H1 (cell line): ENCODE measurements around the gene B3GALT5. TPM values are rescaled to one million over a fixed set of nuclear protein-coding genes. Genes with fewer than 3 reads are reported as not detected.
A peak's percentile ranks its signal among the peaks of the same experiment; 100 is the strongest.

Experiments used
- SUZ12 ChIP-seq: fragments of 200-600 bp; sonication (generic); IDR thresholded peaks from 2 replicates; pipeline ENCODE4 v1.6.1; 2012; ENCODE audit warnings: mild to moderate bottlenecking, inconsistent platforms, low read length, moderate library complexity, mixed read lengths
- TAF7 ChIP-seq: optimal IDR thresholded peaks from 2 replicates; pipeline ENCODE3; 2011; ENCODE audit warnings: low read depth, mild to moderate bottlenecking, inconsistent platforms, low read length, moderate library complexity, borderline replicate concordance
- polyA plus RNA-seq, 7 experiments: library from polyadenylated mRNA; depleted of rRNA in 3 of 7; stranded (reverse) in 5 of 7; unstranded in 2 of 7; fragments of >200 nt in 5 of 7; fragments of 200-250 nt in 2 of 7; gene quantifications; 1 replicate in 5 of 7; 2 replicates in 1 of 7; 4 replicates in 1 of 7; pipeline versions ENCODE4 v1.2.1 to v1.2.3, GENCODE V29; 2011 to 2013; ENCODE audit warnings: missing spikeins in 2 of 7, mixed read lengths in 2 of 7
- total RNA-seq: library from RNA; stranded (reverse); fragmentation: NEBNext Ultra II Directional; extraction: Animal tissue kit (Norgen Biotek cat#: 25700); gene quantifications from 2 replicates; pipeline ENCODE4 v1.2.1, GENCODE V29; 2021
- TF ChIP-seq, protein P1 (sequence below): fragments of 300-600 bp; sonication (generic); IDR thresholded peaks from 2 replicates; pipeline ENCODE4 v1.7.1; 2012; ENCODE audit warnings: low read length, moderate library complexity, mild to moderate bottlenecking, inconsistent platforms; ENCODE audit not compliant: insufficient replicate concordance
- TF ChIP-seq, protein P2 (sequence below): IDR thresholded peaks from 2 replicates; pipeline ENCODE4 v1.6.1; 2012; ENCODE audit warnings: inconsistent platforms

The B3GALT5 gene
- total and polyA plus RNA-seq, 2 of the 8 experiments (the other 6 are each of a cell fraction or from before 2014, with no cell fraction given): 11.9 to 25.1 TPM

- TF ChIP-seq, protein P1, sequence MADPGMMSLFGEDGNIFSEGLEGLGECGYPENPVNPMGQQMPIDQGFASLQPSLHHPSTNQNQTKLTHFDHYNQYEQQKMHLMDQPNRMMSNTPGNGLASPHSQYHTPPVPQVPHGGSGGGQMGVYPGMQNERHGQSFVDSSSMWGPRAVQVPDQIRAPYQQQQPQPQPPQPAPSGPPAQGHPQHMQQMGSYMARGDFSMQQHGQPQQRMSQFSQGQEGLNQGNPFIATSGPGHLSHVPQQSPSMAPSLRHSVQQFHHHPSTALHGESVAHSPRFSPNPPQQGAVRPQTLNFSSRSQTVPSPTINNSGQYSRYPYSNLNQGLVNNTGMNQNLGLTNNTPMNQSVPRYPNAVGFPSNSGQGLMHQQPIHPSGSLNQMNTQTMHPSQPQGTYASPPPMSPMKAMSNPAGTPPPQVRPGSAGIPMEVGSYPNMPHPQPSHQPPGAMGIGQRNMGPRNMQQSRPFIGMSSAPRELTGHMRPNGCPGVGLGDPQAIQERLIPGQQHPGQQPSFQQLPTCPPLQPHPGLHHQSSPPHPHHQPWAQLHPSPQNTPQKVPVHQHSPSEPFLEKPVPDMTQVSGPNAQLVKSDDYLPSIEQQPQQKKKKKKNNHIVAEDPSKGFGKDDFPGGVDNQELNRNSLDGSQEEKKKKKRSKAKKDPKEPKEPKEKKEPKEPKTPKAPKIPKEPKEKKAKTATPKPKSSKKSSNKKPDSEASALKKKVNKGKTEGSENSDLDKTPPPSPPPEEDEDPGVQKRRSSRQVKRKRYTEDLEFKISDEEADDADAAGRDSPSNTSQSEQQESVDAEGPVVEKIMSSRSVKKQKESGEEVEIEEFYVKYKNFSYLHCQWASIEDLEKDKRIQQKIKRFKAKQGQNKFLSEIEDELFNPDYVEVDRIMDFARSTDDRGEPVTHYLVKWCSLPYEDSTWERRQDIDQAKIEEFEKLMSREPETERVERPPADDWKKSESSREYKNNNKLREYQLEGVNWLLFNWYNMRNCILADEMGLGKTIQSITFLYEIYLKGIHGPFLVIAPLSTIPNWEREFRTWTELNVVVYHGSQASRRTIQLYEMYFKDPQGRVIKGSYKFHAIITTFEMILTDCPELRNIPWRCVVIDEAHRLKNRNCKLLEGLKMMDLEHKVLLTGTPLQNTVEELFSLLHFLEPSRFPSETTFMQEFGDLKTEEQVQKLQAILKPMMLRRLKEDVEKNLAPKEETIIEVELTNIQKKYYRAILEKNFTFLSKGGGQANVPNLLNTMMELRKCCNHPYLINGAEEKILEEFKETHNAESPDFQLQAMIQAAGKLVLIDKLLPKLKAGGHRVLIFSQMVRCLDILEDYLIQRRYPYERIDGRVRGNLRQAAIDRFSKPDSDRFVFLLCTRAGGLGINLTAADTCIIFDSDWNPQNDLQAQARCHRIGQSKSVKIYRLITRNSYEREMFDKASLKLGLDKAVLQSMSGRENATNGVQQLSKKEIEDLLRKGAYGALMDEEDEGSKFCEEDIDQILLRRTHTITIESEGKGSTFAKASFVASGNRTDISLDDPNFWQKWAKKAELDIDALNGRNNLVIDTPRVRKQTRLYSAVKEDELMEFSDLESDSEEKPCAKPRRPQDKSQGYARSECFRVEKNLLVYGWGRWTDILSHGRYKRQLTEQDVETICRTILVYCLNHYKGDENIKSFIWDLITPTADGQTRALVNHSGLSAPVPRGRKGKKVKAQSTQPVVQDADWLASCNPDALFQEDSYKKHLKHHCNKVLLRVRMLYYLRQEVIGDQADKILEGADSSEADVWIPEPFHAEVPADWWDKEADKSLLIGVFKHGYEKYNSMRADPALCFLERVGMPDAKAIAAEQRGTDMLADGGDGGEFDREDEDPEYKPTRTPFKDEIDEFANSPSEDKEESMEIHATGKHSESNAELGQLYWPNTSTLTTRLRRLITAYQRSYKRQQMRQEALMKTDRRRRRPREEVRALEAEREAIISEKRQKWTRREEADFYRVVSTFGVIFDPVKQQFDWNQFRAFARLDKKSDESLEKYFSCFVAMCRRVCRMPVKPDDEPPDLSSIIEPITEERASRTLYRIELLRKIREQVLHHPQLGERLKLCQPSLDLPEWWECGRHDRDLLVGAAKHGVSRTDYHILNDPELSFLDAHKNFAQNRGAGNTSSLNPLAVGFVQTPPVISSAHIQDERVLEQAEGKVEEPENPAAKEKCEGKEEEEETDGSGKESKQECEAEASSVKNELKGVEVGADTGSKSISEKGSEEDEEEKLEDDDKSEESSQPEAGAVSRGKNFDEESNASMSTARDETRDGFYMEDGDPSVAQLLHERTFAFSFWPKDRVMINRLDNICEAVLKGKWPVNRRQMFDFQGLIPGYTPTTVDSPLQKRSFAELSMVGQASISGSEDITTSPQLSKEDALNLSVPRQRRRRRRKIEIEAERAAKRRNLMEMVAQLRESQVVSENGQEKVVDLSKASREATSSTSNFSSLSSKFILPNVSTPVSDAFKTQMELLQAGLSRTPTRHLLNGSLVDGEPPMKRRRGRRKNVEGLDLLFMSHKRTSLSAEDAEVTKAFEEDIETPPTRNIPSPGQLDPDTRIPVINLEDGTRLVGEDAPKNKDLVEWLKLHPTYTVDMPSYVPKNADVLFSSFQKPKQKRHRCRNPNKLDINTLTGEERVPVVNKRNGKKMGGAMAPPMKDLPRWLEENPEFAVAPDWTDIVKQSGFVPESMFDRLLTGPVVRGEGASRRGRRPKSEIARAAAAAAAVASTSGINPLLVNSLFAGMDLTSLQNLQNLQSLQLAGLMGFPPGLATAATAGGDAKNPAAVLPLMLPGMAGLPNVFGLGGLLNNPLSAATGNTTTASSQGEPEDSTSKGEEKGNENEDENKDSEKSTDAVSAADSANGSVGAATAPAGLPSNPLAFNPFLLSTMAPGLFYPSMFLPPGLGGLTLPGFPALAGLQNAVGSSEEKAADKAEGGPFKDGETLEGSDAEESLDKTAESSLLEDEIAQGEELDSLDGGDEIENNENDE: no peak
- TF ChIP-seq, protein P2, sequence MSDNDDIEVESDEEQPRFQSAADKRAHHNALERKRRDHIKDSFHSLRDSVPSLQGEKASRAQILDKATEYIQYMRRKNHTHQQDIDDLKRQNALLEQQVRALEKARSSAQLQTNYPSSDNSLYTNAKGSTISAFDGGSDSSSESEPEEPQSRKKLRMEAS: no peak; the same call in none of the 2 replicates
- peak; percentile 32 for TF ChIP-seq TAF7
- no peak for TF ChIP-seq SUZ12
Measured at GRCh38 chr21:39612233-39613040, at the start of gene B3GALT5 (continued).
